NT2/D1 (cell line): ENCODE measurements around the gene HSDL2.

Experiments
- DNase-seq: peaks from one replicate; pipeline ENCODE4 v3.0.0-alpha.2; 2011; ENCODE audit warnings: low read depth, low spot score
- H3K27me3 ChIP-seq: 2 replicates; pipeline ENCODE4 v1.6.0; 2011; ENCODE audit warnings: mild to moderate bottlenecking; ENCODE audit not compliant: insufficient read length, insufficient read depth
- H3K36me3 ChIP-seq: 2 replicates; pipeline ENCODE4 v1.6.1; 2011; ENCODE audit warnings: mild to moderate bottlenecking, low read length, mixed read lengths; ENCODE audit not compliant: insufficient read depth, insufficient read length
- H3K4me1 ChIP-seq: 2 replicates; pipeline ENCODE4 v1.5.1; 2011; ENCODE audit not compliant: insufficient read depth, insufficient read length
- H3K4me3 ChIP-seq: 2 replicates; pipeline ENCODE4 v1.5.1; 2011; ENCODE audit warnings: low read depth; ENCODE audit not compliant: insufficient read length
- H3K9ac ChIP-seq: 2 replicates; pipeline ENCODE4 v1.6.0; 2011; ENCODE audit warnings: low read depth; ENCODE audit not compliant: insufficient read length
- H3K9me3 ChIP-seq: 2 replicates; pipeline ENCODE4 v1.5.1; 2011; ENCODE audit warnings: mild to moderate bottlenecking, low read length; ENCODE audit not compliant: insufficient read depth
- SUZ12 ChIP-seq: IDR thresholded peaks from 2 replicates; pipeline ENCODE4 v1.6.1; 2011; ENCODE audit not compliant: insufficient read length, insufficient read depth; ENCODE audit errors: extremely low read depth
- YY1 ChIP-seq: IDR thresholded peaks from 2 replicates; pipeline ENCODE4 v1.6.1; 2011; ENCODE audit not compliant: insufficient read length, insufficient read depth
- ZNF274 ChIP-seq: IDR thresholded peaks from 2 replicates; pipeline ENCODE4 v1.6.1; 2011; ENCODE audit warnings: mild to moderate bottlenecking, low read depth, low read length

The HSDL2 gene

GRCh38 chr9:112516769-112517168 is 136.9 kb downstream of the HSDL2 start:
- H3K36me3 ChIP-seq = no peaks in the 10 kb centered on the region
- H3K4me1 ChIP-seq = no peaks in the 10 kb centered on the region
- H3K27me3 ChIP-seq = no peaks in the 10 kb centered on the region
- no peaks in the 10 kb centered on the region for H3K9me3 ChIP-seq
- DNase-seq = no peak
- H3K4me3 ChIP-seq = no peak overlapping the region
- no peak for TF ChIP-seq YY1
- no peak for TF ChIP-seq SUZ12
- TF ChIP-seq ZNF274 = no peak
- H3K9ac ChIP-seq = no peak overlapping the region

GRCh38 chr9:112520069-112520468 is 140.2 kb downstream of the HSDL2 start:
- Histone ChIP-seq H3K4me1 (no peaks in the 10 kb centered on the region), H3K4me3 (no peak overlapping the region), H3K36me3 (no peaks in the 10 kb centered on the region), H3K9me3 (no peaks in the 10 kb centered on the region), H3K27me3 (no peaks in the 10 kb centered on the region), H3K9ac (no peak overlapping the region)
- TF ChIP-seq YY1 = no peak
- TF ChIP-seq SUZ12 = no peak
- no peak for TF ChIP-seq ZNF274
- no peak for DNase-seq

GRCh38 chr9:112520656-112521055 is 140.7 kb downstream of the HSDL2 start:
- H3K36me3 ChIP-seq = no peaks in the 10 kb centered on the region
- H3K9me3 ChIP-seq = no peaks in the 10 kb centered on the region
- H3K9ac ChIP-seq = no peak overlapping the region
- no peaks in the 10 kb centered on the region for H3K27me3 ChIP-seq
- TF ChIP-seq ZNF274 (no peak), YY1 (no peak), SUZ12 (no peak)
- no peak overlapping the region for H3K4me3 ChIP-seq
- H3K4me1 ChIP-seq = no peaks in the 10 kb centered on the region
- DNase-seq = no peak
